Prostate gland (tissue), 2 donors: ENCODE data around the gene ZNF664.

Experiments used
- POLR2A ChIP-seq: fragments of 450-650 bp; IDR thresholded peaks from one replicate; pipeline ENCODE4 v1.6.1; 2016; ENCODE audit warnings: antibody characterized with exemption, mild to moderate bottlenecking
- POLR2AphosphoS5 ChIP-seq: sonication (generic); formaldehyde crosslinking; IDR thresholded peaks from one replicate; pipeline ENCODE4 v1.6.1; 2017; ENCODE audit warnings: antibody characterized with exemption
- TF ChIP-seq, protein P1 (sequence below), 4 experiments: fragments of 200-600 bp in 2 of 4; fragments of 450-650 bp in 2 of 4; sonication (generic) in 2 of 4; IDR thresholded peaks; 1 replicate in 3 of 4; 2 replicates in 1 of 4; pipeline ENCODE4 v1.5.1; 2016 to 2019; ENCODE audit warnings: antibody characterized with exemption in 4 of 4, mild to moderate bottlenecking in 2 of 4, moderate library complexity in 2 of 4

DNA sequence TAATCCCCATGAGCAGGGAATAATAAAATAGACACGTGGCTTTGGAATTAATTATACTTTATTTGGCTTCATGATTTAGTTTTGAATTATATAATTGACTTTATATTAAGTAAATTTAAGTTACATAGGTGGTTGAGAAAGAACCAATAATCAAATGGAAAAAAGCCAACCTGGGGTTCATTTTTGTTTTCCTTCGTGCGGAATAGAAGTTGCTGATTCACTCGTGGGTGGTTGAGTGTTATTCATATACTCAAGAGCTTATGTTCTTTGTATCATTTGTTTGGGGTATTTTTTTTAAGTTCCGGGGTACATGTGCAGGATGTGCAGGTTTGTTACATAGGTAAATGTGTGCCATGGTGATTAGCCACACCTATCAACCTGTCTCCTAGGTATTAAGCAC, 58.0 kb downstream of the ZNF664 start:
- TF ChIP-seq POLR2A (no peak), POLR2AphosphoS5 (no peak)
- TF ChIP-seq, protein P1, sequence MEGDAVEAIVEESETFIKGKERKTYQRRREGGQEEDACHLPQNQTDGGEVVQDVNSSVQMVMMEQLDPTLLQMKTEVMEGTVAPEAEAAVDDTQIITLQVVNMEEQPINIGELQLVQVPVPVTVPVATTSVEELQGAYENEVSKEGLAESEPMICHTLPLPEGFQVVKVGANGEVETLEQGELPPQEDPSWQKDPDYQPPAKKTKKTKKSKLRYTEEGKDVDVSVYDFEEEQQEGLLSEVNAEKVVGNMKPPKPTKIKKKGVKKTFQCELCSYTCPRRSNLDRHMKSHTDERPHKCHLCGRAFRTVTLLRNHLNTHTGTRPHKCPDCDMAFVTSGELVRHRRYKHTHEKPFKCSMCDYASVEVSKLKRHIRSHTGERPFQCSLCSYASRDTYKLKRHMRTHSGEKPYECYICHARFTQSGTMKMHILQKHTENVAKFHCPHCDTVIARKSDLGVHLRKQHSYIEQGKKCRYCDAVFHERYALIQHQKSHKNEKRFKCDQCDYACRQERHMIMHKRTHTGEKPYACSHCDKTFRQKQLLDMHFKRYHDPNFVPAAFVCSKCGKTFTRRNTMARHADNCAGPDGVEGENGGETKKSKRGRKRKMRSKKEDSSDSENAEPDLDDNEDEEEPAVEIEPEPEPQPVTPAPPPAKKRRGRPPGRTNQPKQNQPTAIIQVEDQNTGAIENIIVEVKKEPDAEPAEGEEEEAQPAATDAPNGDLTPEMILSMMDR (IDR thresholded peaks at IDR 0.05), result no peak
